HEK293T (cell line): ENCODE data around the gene MVB12A.

ENCODE experiments used
- ARNT ChIP-seq: fragments of 450-650 bp; IDR thresholded peaks from 2 replicates; pipeline ENCODE4 v1.6.1; 2017; ENCODE audit warnings: mild to moderate bottlenecking
- BHLHE40 ChIP-seq: fragments of 450-650 bp; IDR thresholded peaks from 2 replicates; pipeline ENCODE4 v1.6.1; 2016; ENCODE audit warnings: mild to moderate bottlenecking, moderate library complexity, borderline replicate concordance
- CTBP1 ChIP-seq: fragments of 450-650 bp; IDR thresholded peaks from 2 replicates; pipeline ENCODE4 v1.6.1; 2016; ENCODE audit warnings: borderline replicate concordance
- ELF4 ChIP-seq: fragments of 450-650 bp; IDR thresholded peaks from 2 replicates; pipeline ENCODE4 v1.6.1; 2017; ENCODE audit warnings: antibody characterized with exemption
- FOXA1 ChIP-seq: fragments of 450-650 bp; IDR thresholded peaks from 2 replicates; pipeline ENCODE4 v1.6.1; 2016; ENCODE audit warnings: mild to moderate bottlenecking
- FOXK2 ChIP-seq: fragments of 450-650 bp; IDR thresholded peaks from 2 replicates; pipeline ENCODE4 v1.6.1; 2016; ENCODE audit warnings: mild to moderate bottlenecking
- HDGF ChIP-seq: fragments of 450-650 bp; IDR thresholded peaks from 2 replicates; pipeline ENCODE4 v1.6.1; 2017; ENCODE audit warnings: antibody characterized with exemption, borderline replicate concordance
- L3MBTL2 ChIP-seq: fragments of 450-650 bp; conservative IDR thresholded peaks from 2 replicates; pipeline ENCODE4 v1.6.1; 2016; ENCODE audit warnings: mild to moderate bottlenecking
- LEF1 ChIP-seq: fragments of 450-650 bp; IDR thresholded peaks from 2 replicates; pipeline ENCODE4 v1.6.1; 2017; ENCODE audit warnings: mild to moderate bottlenecking, borderline replicate concordance
- NFRKB ChIP-seq: fragments of 450-650 bp; IDR thresholded peaks from 2 replicates; pipeline ENCODE4 v1.6.1; 2016; ENCODE audit warnings: mild to moderate bottlenecking, moderate library complexity

DNA sequence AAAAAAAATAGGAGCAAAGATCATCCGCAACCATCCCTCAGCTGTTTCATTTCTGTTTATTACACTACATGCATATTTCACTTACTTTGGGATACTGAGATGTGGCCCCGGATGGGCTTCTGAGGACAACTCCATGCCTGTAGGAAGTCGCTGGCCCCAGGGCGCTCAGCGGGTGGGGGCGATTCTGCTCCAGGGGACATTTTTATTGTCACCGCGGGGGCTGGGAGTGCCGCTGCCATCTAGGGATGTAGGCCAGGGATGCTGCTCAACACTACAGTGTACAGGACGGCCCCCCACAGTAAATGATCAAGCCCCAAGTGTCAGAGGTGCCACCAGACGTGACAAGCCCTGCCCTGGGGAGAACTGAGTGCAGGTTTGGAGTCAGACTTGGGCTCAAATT lies 8.0 kb upstream of the MVB12A start:
- TF ChIP-seq FOXA1: no peak
- no peak for TF ChIP-seq ELF4
- no peak for TF ChIP-seq BHLHE40
- TF ChIP-seq ARNT: no peak
- TF ChIP-seq L3MBTL2: no peak
- no peak for TF ChIP-seq FOXK2
- TF ChIP-seq NFRKB: no peak
- no peak for TF ChIP-seq CTBP1
- no peak for TF ChIP-seq HDGF
- TF ChIP-seq LEF1: no peak
